Neural cell (in vitro differentiated cells): Measurements from ENCODE around the gene RPS6KA1.

Source experiments
- CTCF ChIP-seq: fragments of 450-650 bp; IDR thresholded peaks from 2 replicates; pipeline ENCODE4 v1.5.1; 2014; ENCODE audit warnings: antibody characterized with exemption, mild to moderate bottlenecking, moderate library complexity; ENCODE audit not compliant: poor library complexity, severe bottlenecking
- EZH2 ChIP-seq: fragments of 200-600, 300-800 bp; shearing (Covaris generic), sonication (generic); IDR thresholded peaks from 2 replicates; pipeline ENCODE4 v1.6.1; 2014; ENCODE audit warnings: antibody characterized with exemption, low read length, borderline replicate concordance, mild to moderate bottlenecking; ENCODE audit not compliant: insufficient read depth, poor library complexity, severe bottlenecking
- RAD21 ChIP-seq: fragments of 450-650 bp; conservative IDR thresholded peaks from 2 replicates; pipeline ENCODE4 v1.6.1; 2014; ENCODE audit warnings: antibody characterized with exemption, mild to moderate bottlenecking, moderate library complexity
- SMC3 ChIP-seq: fragments of 450-650 bp; conservative IDR thresholded peaks from 2 replicates; pipeline ENCODE4 v1.6.1; 2014; ENCODE audit warnings: antibody characterized with exemption, mild to moderate bottlenecking, moderate library complexity; ENCODE audit not compliant: poor library complexity

- TF ChIP-seq CTCF (no peak), EZH2 (no peak), RAD21 (no peak), SMC3 (no peak)
Measured at GRCh38 chr1:26557008-26557407, 27.4 kb downstream of the RPS6KA1 start.
